Measurements from ENCODE around the gene CEP112.
"Not testable (repeated sequence)": the region's sequence is repeated elsewhere in the genome, so short reads cannot be mapped to it uniquely, and the experiment has no call there.

CEP112 gene

DNA sequence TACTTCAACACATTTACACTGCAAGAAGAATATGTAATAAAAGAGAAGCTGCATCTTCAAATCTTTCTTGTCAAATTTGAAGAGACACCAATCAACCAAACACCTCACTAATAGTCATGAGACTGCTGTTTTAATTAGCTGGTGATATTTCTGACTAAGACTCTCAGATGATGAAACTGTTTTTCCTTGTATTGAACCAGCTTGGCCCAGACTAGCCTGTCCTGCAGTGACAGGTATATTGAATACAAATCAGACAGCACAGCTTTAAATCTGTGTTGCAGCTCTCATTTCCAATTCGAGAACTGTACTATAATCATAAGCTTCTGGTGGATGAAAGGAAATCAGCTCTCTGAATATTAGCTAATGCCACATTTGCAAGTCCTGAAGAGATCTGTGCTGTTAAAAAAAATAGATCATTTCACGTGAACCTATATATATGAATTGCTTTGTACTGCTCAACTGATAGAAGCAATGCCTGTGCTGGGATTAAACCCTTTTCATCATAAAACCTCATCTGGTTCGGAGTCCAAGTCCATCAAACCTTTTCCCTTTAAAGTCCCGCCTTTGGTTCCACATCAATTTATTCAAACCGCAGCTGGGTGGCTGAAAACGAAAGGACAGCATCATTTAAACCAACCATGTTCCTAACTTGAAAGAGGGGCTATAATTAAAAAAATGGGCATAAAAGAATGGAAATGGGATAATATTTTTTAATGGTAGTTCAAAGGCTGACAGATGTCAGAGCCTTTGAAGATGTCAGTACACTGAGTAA, 306.2 kb downstream of the CEP112 start:
- DNase-seq (ENCODE audit: low read depth): no peak

DNA sequence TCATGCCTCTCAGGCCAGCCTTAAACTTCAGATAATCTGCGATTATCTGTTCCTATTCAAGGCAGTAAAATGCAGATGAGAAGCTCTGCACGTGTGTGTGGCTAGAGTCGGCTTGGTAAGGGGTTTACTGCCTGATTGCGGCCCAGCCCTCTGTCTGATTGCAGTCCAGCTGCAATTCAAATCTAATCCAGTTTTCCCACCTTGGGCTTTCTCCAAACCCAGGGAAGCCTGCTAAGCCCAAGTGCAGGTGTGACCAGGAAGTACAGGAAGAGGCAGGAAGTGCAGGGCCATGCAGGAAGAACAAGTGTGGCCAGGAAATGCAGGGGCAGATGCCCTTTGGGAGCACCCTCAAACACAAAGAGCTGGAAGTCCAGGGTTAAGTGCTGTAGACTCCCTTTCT, 314.9 kb downstream of the CEP112 start:
- DNase-seq (ENCODE audit: low read depth): no peak

DNA sequence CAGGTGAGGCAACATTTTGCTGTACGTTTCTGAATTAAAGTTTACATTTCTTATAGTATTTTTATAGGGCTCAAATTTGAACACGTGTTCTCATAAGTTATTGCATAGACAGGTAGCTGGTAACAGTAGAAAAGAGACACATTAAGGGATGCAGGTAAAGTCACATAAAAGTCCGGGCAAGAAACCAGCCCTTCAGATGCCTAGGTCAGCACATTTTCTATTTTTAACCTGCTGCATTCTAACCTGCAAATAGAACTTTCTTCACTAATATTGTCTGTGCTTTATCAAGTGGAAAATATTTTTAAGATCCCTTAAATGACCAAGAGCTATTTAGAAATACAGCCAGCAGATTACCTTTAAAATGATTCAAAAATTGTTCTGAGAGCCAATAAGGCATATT, 323.1 kb downstream of the CEP112 start:
- no peak for DNase-seq (ENCODE audit: low read depth)

DNA sequence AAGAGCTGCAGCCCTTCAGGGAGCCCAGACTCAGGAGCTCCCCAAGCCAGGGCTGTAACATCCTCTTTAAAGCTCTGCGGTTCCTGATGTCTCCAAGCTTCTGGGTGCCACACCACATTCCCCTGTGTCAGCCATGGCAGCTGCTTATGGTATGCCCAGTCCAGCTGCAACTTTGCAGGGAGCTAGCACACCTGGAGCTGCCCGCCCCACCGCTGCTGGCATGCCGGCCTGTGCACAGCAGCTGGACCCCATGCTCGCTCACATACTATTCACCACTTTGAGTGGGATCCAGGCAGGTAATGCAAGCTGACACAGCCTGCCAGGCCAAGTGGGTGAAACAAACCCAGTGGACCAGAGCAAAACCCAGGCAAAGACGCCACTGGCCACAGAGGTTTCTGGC, 324.9 kb downstream of the CEP112 start:
- DNase-seq (ENCODE audit: low read depth): no peak

DNA sequence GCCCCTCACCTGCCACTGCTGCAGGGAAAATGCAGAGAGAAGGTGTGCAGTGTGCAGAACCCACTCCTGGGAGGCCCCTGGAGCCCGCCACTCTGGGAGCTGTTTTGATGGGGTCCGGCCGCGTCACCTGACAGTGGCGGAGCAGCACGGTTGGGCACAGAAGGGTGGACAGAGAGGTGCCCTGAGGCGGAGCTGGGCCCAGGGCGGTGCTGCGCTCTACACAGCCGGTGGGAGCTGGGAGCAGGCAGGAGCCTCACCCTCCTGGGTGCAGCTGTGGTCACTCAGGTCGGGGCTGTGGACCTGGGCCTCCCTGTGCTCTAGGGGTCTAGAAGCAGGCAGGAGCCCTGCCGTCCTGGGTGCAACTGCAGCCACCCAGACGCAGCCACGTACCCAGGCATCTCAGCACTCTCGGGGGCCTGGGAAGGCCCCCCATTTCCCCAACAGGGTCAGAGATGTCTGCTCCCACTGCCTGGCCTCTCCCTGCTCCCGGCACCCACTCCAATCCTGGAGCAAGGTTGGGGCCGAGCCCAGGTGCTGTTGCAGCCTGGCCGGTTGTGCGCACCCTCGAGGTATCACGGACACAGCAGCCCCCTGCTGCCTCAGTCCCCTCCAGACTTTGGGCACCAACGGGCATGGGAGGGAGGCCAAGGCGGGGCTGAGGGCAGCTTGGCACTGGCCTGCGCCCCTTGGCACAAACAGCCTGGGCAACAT, 326.1 kb downstream of the CEP112 start:
- DNase-seq (ENCODE audit: low read depth): no peak

DNA sequence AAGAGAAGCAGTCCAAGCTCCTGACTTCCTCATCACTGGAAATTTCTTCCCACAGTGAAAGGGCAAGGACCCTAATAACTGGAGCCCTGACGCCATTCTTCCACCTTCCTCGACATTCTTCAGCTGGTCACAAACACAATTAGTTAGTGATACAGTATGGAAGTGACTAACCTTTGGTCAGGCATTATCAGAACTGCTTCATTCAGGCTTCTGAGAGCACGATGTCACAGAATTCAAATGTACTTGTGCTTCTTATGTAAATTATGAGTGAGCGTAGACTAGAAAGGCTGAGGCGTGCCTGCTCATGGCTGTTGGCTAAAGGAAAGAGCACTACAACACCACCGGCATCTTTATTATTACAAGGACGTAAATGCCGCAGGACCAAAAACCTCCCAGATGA, 327.5 kb downstream of the CEP112 start:
- no peak for DNase-seq (ENCODE audit: low read depth)

DNA sequence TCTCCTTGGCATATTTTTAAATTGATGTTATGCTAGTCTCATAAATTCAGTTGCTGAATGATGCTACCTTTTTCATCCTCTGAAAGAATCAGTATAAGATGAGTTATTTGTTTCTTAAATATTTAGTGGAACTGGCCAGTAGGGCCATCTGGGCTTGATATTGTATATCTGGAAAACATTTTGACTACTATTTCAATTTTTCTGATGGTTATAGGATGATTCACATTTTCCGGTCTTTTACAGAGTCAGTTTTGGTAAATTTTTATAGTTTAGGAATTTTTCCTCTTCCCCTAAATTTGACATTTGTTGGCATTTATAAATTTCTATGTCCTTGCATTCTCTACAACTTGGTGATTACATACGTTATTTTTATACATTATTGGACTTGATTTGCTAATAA, 334.2 kb downstream of the CEP112 start:
- DNase-seq (ENCODE audit: low read depth): no peak

DNA sequence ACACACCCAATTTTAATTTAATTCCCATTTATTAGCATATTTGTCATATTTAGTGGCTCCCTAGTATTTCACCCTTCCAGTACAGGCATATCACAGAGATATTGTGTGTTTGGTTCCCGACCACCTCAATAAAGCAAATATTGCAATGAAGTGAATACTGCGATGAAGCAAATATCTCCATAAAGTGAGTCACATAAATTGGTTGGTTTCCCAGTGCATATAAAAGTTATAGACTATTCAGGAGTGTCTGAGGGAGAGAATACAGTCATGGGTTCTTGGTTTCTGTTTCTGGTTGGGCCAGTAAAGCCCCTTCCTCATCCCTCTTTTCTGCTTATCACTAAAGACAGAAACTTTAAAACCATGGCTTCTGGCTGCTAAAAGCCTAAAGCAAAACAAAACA, 335.1 kb downstream of the CEP112 start:
- DNase-seq (ENCODE audit: low read depth): peak; percentile 31

DNA sequence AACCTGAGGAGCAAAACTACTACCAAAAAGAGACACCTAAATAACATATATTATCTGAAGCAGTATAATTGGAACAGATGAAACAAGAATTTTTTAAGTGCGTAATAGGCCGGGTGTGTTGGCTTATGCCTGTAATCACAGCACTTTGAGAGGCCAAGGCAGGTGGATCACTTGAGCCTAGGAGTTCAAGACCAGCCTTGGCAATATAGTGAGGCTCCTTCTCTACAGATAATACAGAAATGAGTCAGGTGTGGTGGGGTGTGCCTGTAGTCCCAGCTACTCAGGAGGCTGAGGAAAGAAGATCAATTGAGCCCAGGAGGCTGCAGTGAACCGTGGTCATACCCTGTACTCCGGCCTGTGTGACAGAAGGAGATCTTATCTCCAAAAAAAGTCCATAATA, 336.3 kb downstream of the CEP112 start:
- DNase-seq (ENCODE audit: low read depth): no peak

DNA sequence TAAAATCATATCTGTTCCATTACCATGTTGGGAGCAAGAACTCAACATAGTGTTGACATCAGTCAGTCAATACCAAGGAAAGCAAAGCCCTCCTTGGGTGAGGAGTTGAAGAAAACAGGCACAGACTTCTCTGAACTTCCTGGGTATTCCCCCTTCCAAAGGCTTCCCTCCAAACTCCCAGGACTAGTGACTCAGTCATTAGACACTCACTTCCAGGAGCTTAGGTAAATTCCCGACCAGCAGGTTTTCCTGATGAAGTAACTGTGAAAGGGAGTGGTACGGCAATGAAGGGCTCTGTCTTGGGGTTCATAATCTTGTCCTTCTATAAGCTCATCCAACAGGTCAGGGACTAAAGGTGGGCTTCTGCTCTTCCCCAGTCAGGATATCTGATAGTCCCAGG, 336.7 kb downstream of the CEP112 start:
- no peak for DNase-seq (ENCODE audit: low read depth)

DNA sequence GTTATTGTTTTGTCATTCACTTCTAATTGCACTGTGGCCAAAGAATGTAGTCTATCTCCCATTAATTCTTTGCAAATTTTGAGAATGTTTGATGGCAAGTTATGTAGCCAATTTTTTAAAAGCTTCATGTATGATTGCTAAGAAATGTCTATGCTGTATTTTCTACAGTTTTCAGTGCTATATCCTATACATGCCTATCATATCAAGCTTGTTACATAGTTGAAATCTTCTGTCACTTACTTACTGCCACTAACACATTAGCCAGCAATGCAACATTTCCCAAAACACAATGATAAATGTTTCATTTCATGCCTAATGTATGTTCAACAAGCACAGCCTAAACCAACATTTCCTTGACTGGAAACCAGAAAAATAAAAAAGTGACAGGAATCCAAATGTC, 338.1 kb downstream of the CEP112 start:
- no peak for DNase-seq (ENCODE audit: low read depth)

DNA sequence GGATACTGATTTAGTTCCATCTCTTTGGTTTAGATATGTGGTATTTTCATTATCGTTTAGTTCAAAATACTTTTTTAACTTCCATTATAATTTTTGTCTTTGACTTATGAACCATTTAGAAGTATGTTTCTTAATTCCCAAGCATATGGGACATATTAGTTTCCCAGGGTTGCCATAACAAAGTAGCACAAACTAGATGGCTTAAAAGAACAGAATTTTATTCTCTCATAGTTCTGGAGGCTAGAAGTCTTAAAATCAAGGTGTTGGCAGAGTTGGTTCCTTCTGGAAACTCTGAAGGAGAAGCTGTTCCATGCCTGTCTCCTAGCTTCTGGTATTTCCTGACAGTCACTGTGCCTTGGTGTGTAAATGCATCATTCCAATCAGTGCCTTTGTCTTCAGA, 339.0 kb downstream of the CEP112 start:
- DNase-seq (ENCODE audit: low read depth): no peak

DNA sequence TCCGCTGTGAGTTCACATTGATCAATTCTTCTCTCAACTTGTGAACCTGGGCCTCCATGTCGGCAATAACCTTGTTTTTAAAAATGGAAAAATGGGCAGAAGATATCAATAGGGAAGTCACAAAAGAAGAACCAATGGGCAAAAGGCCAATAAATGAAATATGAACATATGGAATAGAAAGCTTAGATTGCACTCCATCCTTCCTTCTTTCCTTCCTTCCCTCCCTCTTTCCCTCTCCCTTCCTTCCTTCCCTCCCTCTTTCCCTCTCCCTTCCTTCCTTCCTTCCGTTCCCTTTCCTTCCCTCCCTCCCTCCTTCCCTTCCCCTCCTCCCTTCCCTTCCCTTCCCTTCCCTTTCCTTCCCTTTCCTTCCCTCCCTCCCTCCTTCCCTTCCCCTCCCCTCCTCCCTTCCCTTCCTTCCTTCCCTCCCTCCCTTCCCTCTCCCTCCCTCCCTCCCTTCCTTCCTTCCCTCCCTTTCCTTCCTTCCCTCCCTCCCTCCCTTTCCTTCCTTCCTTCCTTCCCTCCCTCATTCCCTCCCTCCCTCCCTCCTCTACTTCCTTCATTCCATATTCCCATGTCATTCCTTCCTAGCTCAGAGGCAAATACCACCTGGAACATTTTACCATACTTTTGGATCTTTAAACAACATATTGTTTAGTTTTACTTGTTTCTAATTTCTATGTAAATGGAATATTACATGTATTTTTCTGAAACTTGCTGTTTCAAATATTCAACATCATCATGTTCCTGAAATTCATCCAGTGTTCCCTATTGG, 339.8 kb downstream of the CEP112 start:
- DNase-seq (ENCODE audit: low read depth): no peak

DNA sequence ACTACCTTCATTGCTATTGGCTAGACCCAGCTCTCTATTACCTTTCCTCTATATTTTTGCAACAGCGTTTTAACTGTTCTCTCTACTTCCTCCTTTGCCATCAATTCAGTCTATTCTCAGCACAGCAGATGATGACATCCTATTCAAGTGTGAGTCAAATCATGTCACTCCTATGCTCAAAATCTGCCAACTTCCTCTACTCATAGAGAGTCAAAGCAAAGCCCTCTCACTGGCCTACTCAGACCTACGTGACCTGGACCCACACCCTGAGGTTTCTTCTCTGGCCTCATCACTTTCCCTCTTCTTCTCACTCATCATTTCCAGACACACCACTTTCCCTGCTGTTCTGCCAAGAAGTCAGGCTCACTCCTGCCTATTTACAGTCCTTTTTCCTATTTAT, 341.4 kb downstream of the CEP112 start:
- DNase-seq (ENCODE audit: low read depth): peak; percentile 87

DNA sequence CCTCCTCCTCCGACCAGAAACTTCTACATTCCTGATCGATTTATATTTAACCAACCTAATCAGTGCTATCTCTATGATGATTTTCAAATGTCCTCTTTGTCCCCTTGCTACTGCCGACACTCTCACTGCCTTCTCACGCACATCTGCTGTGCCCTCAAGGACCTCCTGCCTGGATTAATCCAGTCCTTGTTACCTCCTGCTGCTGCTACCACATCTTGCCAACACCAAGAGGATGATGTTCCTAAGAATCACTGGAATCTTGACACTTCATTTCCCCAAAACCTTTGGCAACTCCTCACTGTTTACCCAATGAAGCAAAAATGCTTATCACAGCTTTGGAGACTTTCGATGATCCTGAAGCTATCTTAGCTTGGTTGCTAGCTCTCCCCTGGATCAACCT, 343.2 kb downstream of the CEP112 start:
- DNase-seq (ENCODE audit: low read depth): no peak

DNA sequence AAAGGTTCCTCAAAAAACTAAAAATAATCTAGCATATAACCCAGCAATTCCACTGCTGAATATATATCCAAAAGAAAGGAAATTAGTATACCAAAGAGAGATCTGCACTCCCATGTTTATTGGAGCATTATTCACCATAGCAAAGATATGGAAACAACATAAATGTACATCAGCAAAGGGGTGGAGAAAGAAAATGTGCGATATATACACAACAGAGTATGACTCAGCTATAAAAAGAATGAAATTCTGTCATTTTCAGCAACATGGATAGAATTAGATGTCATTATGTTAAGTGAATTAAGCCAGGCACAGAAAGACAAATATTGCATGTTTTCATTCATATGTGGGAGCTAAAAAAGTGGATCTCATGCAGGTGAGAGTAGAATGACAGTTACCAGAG, 350.8 kb downstream of the CEP112 start:
- DNase-seq (ENCODE audit: low read depth): no peak

DNA sequence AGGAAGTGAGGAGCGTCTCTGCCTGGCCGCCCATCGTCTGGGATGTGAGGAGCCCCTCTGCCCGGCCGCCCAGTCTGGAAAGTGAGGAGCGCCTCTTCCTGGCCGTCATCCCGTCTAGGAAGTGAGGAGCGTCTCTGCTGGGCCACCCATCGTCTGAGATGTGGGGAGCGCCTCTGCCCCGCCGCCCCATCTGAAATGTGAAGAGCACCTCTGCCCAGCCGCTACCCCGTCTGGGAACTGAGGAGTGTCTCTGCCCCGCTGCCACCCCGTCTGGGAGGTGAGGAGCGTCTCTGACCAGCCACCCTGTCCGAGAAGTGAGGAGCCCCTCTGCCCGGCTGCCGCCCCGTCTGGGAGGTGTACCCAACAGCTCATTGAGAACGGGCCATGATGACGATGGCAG, 354.7 kb downstream of the CEP112 start:
- not testable (repeated sequence) for DNase-seq (ENCODE audit: low read depth)

DNA sequence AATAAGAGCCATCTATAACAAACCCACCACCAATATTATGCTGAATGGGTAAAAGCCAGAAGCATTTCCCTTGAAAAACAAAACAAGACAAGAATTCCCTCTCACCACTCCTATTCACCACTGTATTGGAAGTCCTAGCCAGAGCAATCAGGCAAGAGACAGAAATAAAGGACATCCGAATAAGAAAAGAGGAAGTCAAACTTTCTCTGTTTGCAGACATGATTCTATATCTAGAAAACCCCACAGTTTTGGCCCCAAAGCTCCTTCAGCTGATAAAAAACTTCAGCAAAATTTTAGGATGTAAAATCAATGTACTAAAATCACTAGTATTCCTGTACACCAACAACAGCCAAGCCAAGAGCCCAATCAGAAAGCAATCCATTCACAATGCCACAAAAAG, 358.7 kb downstream of the CEP112 start:
- no peak for DNase-seq (ENCODE audit: low read depth)

DNA sequence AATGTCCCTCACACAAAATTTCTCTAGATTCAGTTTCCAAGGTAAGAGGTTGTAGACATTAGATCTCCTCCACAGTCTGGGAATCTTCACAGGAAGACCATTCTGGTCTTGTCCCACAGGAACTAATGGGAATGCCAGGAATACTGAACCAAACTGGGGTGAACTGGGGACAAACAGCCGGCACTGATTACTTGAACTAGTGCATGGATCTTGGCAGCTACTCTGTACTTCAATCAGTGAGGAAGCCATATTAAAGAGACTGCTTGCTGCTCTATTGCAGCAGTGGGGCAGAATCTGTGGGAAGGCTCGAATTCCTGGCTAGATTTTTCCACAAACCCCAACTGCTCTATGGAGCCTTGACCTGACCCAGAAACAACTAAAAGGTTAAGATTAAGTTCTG, 361.6 kb downstream of the CEP112 start:
- no peak for DNase-seq (ENCODE audit: low read depth)

DNA sequence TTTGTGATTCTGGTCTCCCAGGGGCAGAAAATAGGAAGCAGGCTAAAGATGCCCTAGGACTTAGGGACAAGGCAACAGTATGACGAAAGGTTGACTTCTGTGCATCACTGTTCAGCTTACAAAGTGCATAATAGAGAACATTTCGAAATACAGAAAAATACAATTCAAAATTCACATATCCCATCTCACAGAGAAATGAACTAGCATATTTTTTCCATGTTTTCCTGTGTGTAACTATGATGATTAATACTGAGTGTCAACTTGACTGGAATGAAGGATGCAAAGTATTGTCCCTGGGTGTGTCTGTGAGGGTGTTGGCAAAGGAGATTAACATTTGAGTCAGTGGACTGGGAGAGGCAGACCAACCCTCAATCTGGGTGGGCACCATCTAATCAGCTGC, 365.4 kb downstream of the CEP112 start:
- DNase-seq (ENCODE audit: low read depth): peak; percentile 12

DNA sequence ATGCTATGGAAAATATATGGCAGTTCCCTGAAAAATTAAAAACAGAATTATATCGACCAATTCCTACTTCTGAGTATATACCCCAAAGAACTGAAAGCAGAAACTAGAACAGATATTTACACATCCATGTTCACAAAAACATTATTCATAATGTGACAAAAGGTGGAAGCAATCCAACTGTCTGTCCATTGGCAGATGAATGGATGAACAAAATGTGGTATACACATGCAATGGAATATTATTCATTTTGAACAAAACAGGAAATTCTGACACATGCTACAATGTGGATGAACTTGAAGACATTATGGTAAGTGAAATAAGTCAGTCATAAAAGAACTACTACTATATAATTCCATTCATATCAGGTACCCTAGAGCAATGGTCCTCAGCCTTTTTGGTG, 367.0 kb downstream of the CEP112 start:
- no peak for DNase-seq (ENCODE audit: low read depth)

DNA sequence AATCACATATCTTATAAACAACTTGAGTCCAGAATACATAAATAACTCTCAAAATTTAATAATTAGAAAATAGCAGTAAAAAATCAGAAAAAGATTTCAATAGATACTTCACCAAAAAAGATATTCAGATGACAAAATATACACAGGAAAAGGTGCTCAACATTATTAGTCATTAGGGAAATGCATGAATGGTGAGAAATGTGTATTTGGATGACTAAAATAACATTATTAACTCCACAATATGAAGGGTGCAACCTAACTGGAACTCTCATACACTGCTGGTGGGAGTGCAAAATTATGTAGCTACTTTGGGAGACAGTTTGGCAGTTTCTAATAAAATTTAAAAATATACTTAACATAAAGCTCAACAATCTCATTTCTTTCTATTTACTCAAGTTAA, 368.2 kb downstream of the CEP112 start:
- DNase-seq (ENCODE audit: low read depth): no peak

DNA sequence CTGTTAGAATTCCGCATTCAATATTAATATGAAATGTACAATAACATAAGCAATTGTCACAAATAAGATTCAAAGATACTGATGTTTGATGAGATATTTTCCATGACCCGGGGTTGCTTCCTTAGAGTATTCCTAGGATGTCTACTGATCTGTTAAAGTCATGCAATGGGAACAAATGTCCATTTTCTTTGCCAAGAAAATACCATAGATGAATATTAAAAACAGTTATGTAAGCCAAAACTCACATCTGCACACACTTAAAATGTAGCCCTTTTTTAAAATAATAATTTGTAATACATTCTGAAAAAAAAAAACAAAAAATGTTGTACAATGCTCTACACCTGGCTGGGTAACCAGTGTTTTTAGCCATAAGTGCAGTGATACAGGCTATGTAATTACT, 371.1 kb downstream of the CEP112 start:
- no peak for DNase-seq (ENCODE audit: low read depth)
